Measurements from ENCODE around the gene LRRC55. TPM values are rescaled to one million over a fixed set of nuclear protein-coding genes. Genes with fewer than 3 reads are reported as not detected.

Gene LRRC55
- polyA plus RNA-seq, 2 of the 4 experiments (the other 2 are of a cell fraction), result 0.01 TPM; not detected in 1

DNA sequence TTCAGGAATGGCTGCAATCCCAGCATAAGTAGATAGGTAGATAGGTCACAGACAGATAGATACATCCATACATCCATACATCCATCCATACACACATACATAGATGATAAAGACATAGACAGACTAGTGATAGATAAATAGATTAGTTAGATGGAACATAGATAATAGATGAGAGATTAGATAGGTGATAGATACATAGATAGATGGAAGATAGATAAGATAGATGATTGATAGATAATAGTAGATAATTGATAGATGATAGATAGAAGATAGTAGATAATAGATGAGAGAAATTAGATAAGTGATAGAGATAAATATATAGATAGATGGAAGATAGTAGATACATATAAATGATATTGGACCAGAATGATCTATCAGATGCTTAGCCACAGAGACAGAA is 28.3 kb upstream of the LRRC55 start (continued):
- TF ChIP-seq BCL3 (IDR thresholded peaks at IDR 0.05), result no peak
- TF ChIP-seq CHD2 (IDR thresholded peaks at IDR 0.05; ENCODE audit: low read length, partially characterized antibody), result no peak
- no peak for TF ChIP-seq ESRRA (IDR thresholded peaks at IDR 0.05; ENCODE audit: borderline replicate concordance, low read length)
- TF ChIP-seq GATA3 (IDR thresholded peaks at IDR 0.05; ENCODE audit: borderline replicate concordance), result no peak

- POLR2A ChIA-PET, result no interaction called here
- 61% methylated on average over 2 of the region's 2 CpGs for WGBS (ENCODE audit: missing lambda C conversion rate)
- CTCF ChIA-PET, result interaction anchor here (1.3 to 1.6 kb wide), 2 partner anchors 9 to 95 kb away, joined by 3 to 10 read pairs; no protein-coding TSS in a partner anchor
- Histone ChIP-seq H3K27ac (0 out of 6 replicates have a peak overlapping the region, but pooled peaks of 1 of the 2 experiments have one; percentile 18), H3K4me1 (peaks cover 12% of the 10 kb centered on the region; the same call in 2 of the 3 replicates), H3K4me2 (0 out of 3 replicates have a peak overlapping the region, but pooled peaks have one; percentile 3), H3K9me3 (no peaks in the 10 kb centered on the region), H3K4me3 (no peak overlapping the region)
- TF ChIP-seq SMC3 (IDR thresholded peaks at IDR 0.05), result no peak
- TF ChIP-seq JUN (IDR thresholded peaks at IDR 0.05), result no peak
- peak; percentile 62; the same call in 1 of the 2 replicates for TF ChIP-seq HES2 (IDR thresholded peaks at IDR 0.05)
- TF ChIP-seq FOSB (CRISPR knock-in tag; IDR thresholded peaks at IDR 0.05), result no peak
- no peak for TF ChIP-seq MYC (IDR thresholded peaks at IDR 0.05; ENCODE audit: borderline replicate concordance, low read length)
- TF ChIP-seq RFX5 (IDR thresholded peaks at IDR 0.05), result no peak
- TF ChIP-seq MAFK (IDR thresholded peaks at IDR 0.05; ENCODE audit: partially characterized antibody), result no peak
- no peak for TF ChIP-seq MAX (IDR thresholded peaks at IDR 0.05)
- TF ChIP-seq NR3C1 (IDR thresholded peaks at IDR 0.05), result no peak
- TF ChIP-seq SREBF2 (IDR thresholded peaks at IDR 0.05), result no peak
- no peak for TF ChIP-seq EHMT2 (IDR thresholded peaks at IDR 0.05; ENCODE audit: low read depth)
- TF ChIP-seq CEBPB (IDR thresholded peaks at IDR 0.05), result peak in 1 of 2 experiments; percentile 79; a peak in 2 of 4 replicates
- TF ChIP-seq RCOR1 (IDR thresholded peaks at IDR 0.05; ENCODE audit: low read depth, low read length), result no peak
- TF ChIP-seq, protein P1, sequence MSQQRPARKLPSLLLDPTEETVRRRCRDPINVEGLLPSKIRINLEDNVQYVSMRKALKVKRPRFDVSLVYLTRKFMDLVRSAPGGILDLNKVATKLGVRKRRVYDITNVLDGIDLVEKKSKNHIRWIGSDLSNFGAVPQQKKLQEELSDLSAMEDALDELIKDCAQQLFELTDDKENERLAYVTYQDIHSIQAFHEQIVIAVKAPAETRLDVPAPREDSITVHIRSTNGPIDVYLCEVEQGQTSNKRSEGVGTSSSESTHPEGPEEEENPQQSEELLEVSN (IDR thresholded peaks at IDR 0.05; ENCODE audit: borderline replicate concordance, low read depth), result no peak
- no peak for TF ChIP-seq ZSCAN20 (CRISPR knock-in tag; IDR thresholded peaks at IDR 0.05)
- TF ChIP-seq RARB (CRISPR knock-in tag; IDR thresholded peaks at IDR 0.05), result no peak
- TF ChIP-seq EP300 (IDR thresholded peaks at IDR 0.05), result peak in 1 of 2 experiments; percentile 14; a peak in 1 of 5 replicates
- no peak for TF ChIP-seq NPAS2 (CRISPR knock-in tag; IDR thresholded peaks at IDR 0.05; ENCODE audit: borderline replicate concordance)
- no peak for TF ChIP-seq PHF8 (IDR thresholded peaks at IDR 0.05; ENCODE audit: borderline replicate concordance, low read depth)
- no peak for TF ChIP-seq ELK1 (IDR thresholded peaks at IDR 0.05; ENCODE audit: low read depth, low read length)
- FAIRE-seq (no peak), DNase-seq (ENCODE audit: low read depth in 1 of 2, low spot score in 1 of 2) (peak in 1 of 2 experiments; percentile 11), ATAC-seq (no peak)
Measured at GRCh38 chr11:57154739-57155138, 27.0 kb upstream of the LRRC55 start.
